ENCODE results near the gene AJUBA.

The AJUBA gene

GRCh38 chr14:22995889-22996625 is 13.7 kb upstream of the AJUBA start:
- Histone ChIP-seq H3K4me1 (ENCODE audit: control insufficient read depth, insufficient read depth, low read length) (peaks cover 4% of the 10 kb centered on the region), H3K27me3 (ENCODE audit: control insufficient read depth, insufficient read depth, low read length) (no peaks in the 10 kb centered on the region), H3K27ac (ENCODE audit: low read length) (no peak overlapping the region), H3K36me3 (ENCODE audit: control insufficient read depth, insufficient read depth, low read length) (no peaks in the 10 kb centered on the region), H3K9me3 (ENCODE audit: control insufficient read depth, insufficient read depth, low read length) (no peaks in the 10 kb centered on the region), H3K4me3 (ENCODE audit: low read length) (no peak overlapping the region)
- no CpG with 5 or more reads among the region's 9 CpGs for WGBS (ENCODE audit: insufficient coverage, insufficient read length)
- DNase-seq (ENCODE audit: low read depth, low spot score): no peak

GRCh38 chr14:22994762-22995275 is 12.5 kb upstream of the AJUBA start:
- Histone ChIP-seq H3K27me3 (ENCODE audit: control insufficient read depth, insufficient read depth, low read length) (no peaks in the 10 kb centered on the region), H3K36me3 (ENCODE audit: control insufficient read depth, insufficient read depth, low read length) (no peaks in the 10 kb centered on the region), H3K4me3 (ENCODE audit: low read length) (no peak overlapping the region), H3K9me3 (ENCODE audit: control insufficient read depth, insufficient read depth, low read length) (no peaks in the 10 kb centered on the region), H3K4me1 (ENCODE audit: control insufficient read depth, insufficient read depth, low read length) (peaks cover 4% of the 10 kb centered on the region), H3K27ac (ENCODE audit: low read length) (no peak overlapping the region)
- no CpG with 5 or more reads among the region's 4 CpGs for WGBS (ENCODE audit: insufficient coverage, insufficient read length)
- no peak for DNase-seq (ENCODE audit: low read depth, low spot score)

- H3K4me3 ChIP-seq (ENCODE audit: low read length): no peak overlapping the region
- H3K4me1 ChIP-seq (ENCODE audit: control insufficient read depth, insufficient read depth, low read length): peaks cover 4% of the 10 kb centered on the region
- H3K27me3 ChIP-seq (ENCODE audit: control insufficient read depth, insufficient read depth, low read length): no peaks in the 10 kb centered on the region
- DNase-seq (ENCODE audit: low read depth, low spot score): no peak
- no peaks in the 10 kb centered on the region for H3K9me3 ChIP-seq (ENCODE audit: control insufficient read depth, insufficient read depth, low read length)
- H3K36me3 ChIP-seq (ENCODE audit: control insufficient read depth, insufficient read depth, low read length): no peaks in the 10 kb centered on the region
- no peak overlapping the region for H3K27ac ChIP-seq (ENCODE audit: low read length)
Observed at GRCh38 chr14:22993517-22993916, 11.2 kb upstream of the AJUBA start.

GRCh38 chr14:22991852-22992251 is 9.5 kb upstream of the AJUBA start:
- H3K4me3 ChIP-seq (ENCODE audit: low read length): no peak overlapping the region
- H3K27ac ChIP-seq (ENCODE audit: low read length): no peak overlapping the region
- WGBS (ENCODE audit: insufficient coverage, insufficient read length): no CpG with 5 or more reads among the region's 8 CpGs
- H3K4me1 ChIP-seq (ENCODE audit: control insufficient read depth, insufficient read depth, low read length): peaks cover 4% of the 10 kb centered on the region
- no peaks in the 10 kb centered on the region for H3K9me3 ChIP-seq (ENCODE audit: control insufficient read depth, insufficient read depth, low read length)
- no peaks in the 10 kb centered on the region for H3K27me3 ChIP-seq (ENCODE audit: control insufficient read depth, insufficient read depth, low read length)
- DNase-seq (ENCODE audit: low read depth, low spot score): no peak
- H3K36me3 ChIP-seq (ENCODE audit: control insufficient read depth, insufficient read depth, low read length): no peaks in the 10 kb centered on the region

GRCh38 chr14:22987291-22987690 is 4.9 kb upstream of the AJUBA start:
- no CpG with 5 or more reads among the region's 8 CpGs for whole genome bisulfite sequencing (ENCODE audit: insufficient coverage, insufficient read length)
- H3K27ac ChIP-seq (ENCODE audit: low read length): no peak overlapping the region
- H3K36me3 ChIP-seq (ENCODE audit: control insufficient read depth, insufficient read depth, low read length): no peaks in the 10 kb centered on the region
- H3K9me3 ChIP-seq (ENCODE audit: control insufficient read depth, insufficient read depth, low read length): no peaks in the 10 kb centered on the region
- no peak for DNase-seq (ENCODE audit: low read depth, low spot score)
- peaks cover 2% of the 10 kb centered on the region; the same call in 1 of the 2 replicates for H3K4me1 ChIP-seq (ENCODE audit: control insufficient read depth, insufficient read depth, low read length)
- H3K27me3 ChIP-seq (ENCODE audit: control insufficient read depth, insufficient read depth, low read length): no peaks in the 10 kb centered on the region
- no peak overlapping the region for H3K4me3 ChIP-seq (ENCODE audit: low read length)

- H3K36me3 ChIP-seq (ENCODE audit: control insufficient read depth, insufficient read depth, low read length): no peaks in the 10 kb centered on the region; the same call in 1 of the 2 replicates
- WGBS (ENCODE audit: insufficient coverage, insufficient read length): no CpG with 5 or more reads among the region's 5 CpGs
- peaks cover 2% of the 10 kb centered on the region; the same call in 1 of the 2 replicates for H3K4me1 ChIP-seq (ENCODE audit: control insufficient read depth, insufficient read depth, low read length)
- no peaks in the 10 kb centered on the region for H3K27me3 ChIP-seq (ENCODE audit: control insufficient read depth, insufficient read depth, low read length)
- H3K9me3 ChIP-seq (ENCODE audit: control insufficient read depth, insufficient read depth, low read length): no peaks in the 10 kb centered on the region
- H3K4me3 ChIP-seq (ENCODE audit: low read length): no peak overlapping the region
- H3K27ac ChIP-seq (ENCODE audit: low read length): no peak overlapping the region
- peak; percentile 86 for DNase-seq (ENCODE audit: low read depth, low spot score)
Observed at GRCh38 chr14:22986508-22987054, 4.2 kb upstream of the AJUBA start.

GRCh38 chr14:22985894-22986507 is 3.6 kb upstream of the AJUBA start:
- WGBS (ENCODE audit: insufficient coverage, insufficient read length): no CpG with 5 or more reads among the region's 2 CpGs
- DNase-seq (ENCODE audit: low read depth, low spot score): no peak
- no peaks in the 10 kb centered on the region for H3K9me3 ChIP-seq (ENCODE audit: control insufficient read depth, insufficient read depth, low read length)
- H3K27ac ChIP-seq (ENCODE audit: low read length): no peak overlapping the region
- no peak overlapping the region for H3K4me3 ChIP-seq (ENCODE audit: low read length)
- H3K4me1 ChIP-seq (ENCODE audit: control insufficient read depth, insufficient read depth, low read length): peaks cover 2% of the 10 kb centered on the region; the same call in 1 of the 2 replicates
- no peaks in the 10 kb centered on the region; the same call in 1 of the 2 replicates for H3K36me3 ChIP-seq (ENCODE audit: control insufficient read depth, insufficient read depth, low read length)
- H3K27me3 ChIP-seq (ENCODE audit: control insufficient read depth, insufficient read depth, low read length): no peaks in the 10 kb centered on the region

- DNase-seq (ENCODE audit: low read depth, low spot score): no peak
- Histone ChIP-seq H3K27ac (ENCODE audit: low read length) (no peak overlapping the region), H3K4me3 (ENCODE audit: low read length) (no peak overlapping the region), H3K9me3 (ENCODE audit: control insufficient read depth, insufficient read depth, low read length) (no peaks in the 10 kb centered on the region), H3K4me1 (ENCODE audit: control insufficient read depth, insufficient read depth, low read length) (peaks cover 2% of the 10 kb centered on the region; the same call in 1 of the 2 replicates), H3K36me3 (ENCODE audit: control insufficient read depth, insufficient read depth, low read length) (no peaks in the 10 kb centered on the region; the same call in 1 of the 2 replicates), H3K27me3 (ENCODE audit: control insufficient read depth, insufficient read depth, low read length) (no peaks in the 10 kb centered on the region)
- no CpG with 5 or more reads among the region's 6 CpGs for WGBS (ENCODE audit: insufficient coverage, insufficient read length)
Observed at GRCh38 chr14:22984959-22985658, 2.8 kb upstream of the AJUBA start.

- peak overlapping the region; percentile 59 for H3K4me3 ChIP-seq (ENCODE audit: low read length)
- no peaks in the 10 kb centered on the region for H3K9me3 ChIP-seq (ENCODE audit: control insufficient read depth, insufficient read depth, low read length)
- H3K27me3 ChIP-seq (ENCODE audit: control insufficient read depth, insufficient read depth, low read length): no peaks in the 10 kb centered on the region
- H3K36me3 ChIP-seq (ENCODE audit: control insufficient read depth, insufficient read depth, low read length): no peaks in the 10 kb centered on the region; the same call in 1 of the 2 replicates
- peaks cover 12% of the 10 kb centered on the region for H3K4me1 ChIP-seq (ENCODE audit: control insufficient read depth, insufficient read depth, low read length)
- WGBS (ENCODE audit: insufficient coverage, insufficient read length): no CpG with 5 or more reads among the region's 51 CpGs
- no peak overlapping the region for H3K27ac ChIP-seq (ENCODE audit: low read length)
- no peak for DNase-seq (ENCODE audit: low read depth, low spot score)
Observed at GRCh38 chr14:22981876-22982476, 375 bp downstream of the AJUBA start.

All from iPS DF 6.9 (cell line).